GM19452 (cell line): ENCODE data around the gene PCARE.

ENCODE experiments used
- ATAC-seq: cut with Tn5 transposase; IDR thresholded peaks from one replicate; pipeline ENCODE4 v1.9.1; 2021; ENCODE audit not compliant: unreplicated experiment

The PCARE gene

GRCh38 chr2:29063646-29064345, 10.5 kb downstream of the PCARE start:
- ATAC-seq, result no peak

GRCh38 chr2:29063056-29063455, 11.3 kb downstream of the PCARE start:
- ATAC-seq, result no peak

- no peak for ATAC-seq
Observed at GRCh38 chr2:29062371-29062770, 12.0 kb downstream of the PCARE start.

- ATAC-seq, result no peak
Observed at GRCh38 chr2:29061616-29062015, 12.7 kb downstream of the PCARE start.

- no peak for ATAC-seq
Observed at GRCh38 chr2:29061176-29061575, 13.1 kb downstream of the PCARE start.

- no peak for ATAC-seq
Observed at GRCh38 chr2:29060441-29060840, 13.9 kb downstream of the PCARE start.

- ATAC-seq, result no peak
Observed at GRCh38 chr2:29059624-29060023, 14.7 kb downstream of the PCARE start.

GRCh38 chr2:29057006-29057405, 17.3 kb downstream of the PCARE start:
- no peak for ATAC-seq

- no peak for ATAC-seq
Observed at GRCh38 chr2:29056452-29056851, 17.9 kb downstream of the PCARE start.

GRCh38 chr2:29055601-29056000, 18.7 kb downstream of the PCARE start:
- no peak for ATAC-seq

- no peak for ATAC-seq
Observed at GRCh38 chr2:29054430-29054829, 19.9 kb downstream of the PCARE start.

- no peak for ATAC-seq
Observed at GRCh38 chr2:29053670-29054400, 20.5 kb downstream of the PCARE start.

- ATAC-seq, result no peak
Observed at GRCh38 chr2:29053223-29053622, 21.1 kb downstream of the PCARE start.

GRCh38 chr2:29052807-29053206, 21.5 kb downstream of the PCARE start:
- ATAC-seq, result no peak

- no peak for ATAC-seq
Observed at GRCh38 chr2:29051730-29052129, 22.6 kb downstream of the PCARE start.

GRCh38 chr2:29050591-29050990, 23.7 kb downstream of the PCARE start:
- no peak for ATAC-seq

- no peak for ATAC-seq
Observed at GRCh38 chr2:29047083-29047845, 27.1 kb downstream of the PCARE start.

- ATAC-seq, result no peak
Observed at GRCh38 chr2:29046321-29046720, 28.0 kb downstream of the PCARE start.

GRCh38 chr2:29044459-29044858, 29.9 kb downstream of the PCARE start:
- ATAC-seq, result no peak

- ATAC-seq, result no peak
Observed at GRCh38 chr2:29042561-29043075, 31.7 kb downstream of the PCARE start.

- no peak for ATAC-seq
Observed at GRCh38 chr2:29041161-29041660, 33.1 kb downstream of the PCARE start.
